Transverse colon (tissue), 4 donors: ENCODE data around the gene MTHFD1L.

Source experiments
- CTCF ChIP-seq, 5 experiments: fragments of 200-600 bp in 3 of 5; fragments of 450-650 bp in 2 of 5; sonication (generic) in 3 of 5; IDR thresholded peaks; 1 replicate in 2 of 5; 2 replicates in 3 of 5; pipeline ENCODE4 v1.5.1; 2016 to 2017; ENCODE audit warnings: antibody characterized with exemption in 5 of 5, inconsistent platforms in 3 of 5, mild to moderate bottlenecking in 2 of 5, moderate library complexity in 1 of 5
- EP300 ChIP-seq: sonication (generic); formaldehyde crosslinking; IDR thresholded peaks from one replicate; pipeline ENCODE4 v1.6.1; 2017; ENCODE audit warnings: antibody characterized with exemption, low read depth
- POLR2A ChIP-seq: fragments of 450-650 bp; IDR thresholded peaks from one replicate; pipeline ENCODE4 v1.6.1; 2016; ENCODE audit warnings: antibody characterized with exemption, mild to moderate bottlenecking, moderate library complexity
- POLR2AphosphoS5 ChIP-seq, 3 donors: sonication (generic); formaldehyde crosslinking; IDR thresholded peaks; one replicate each; pipeline ENCODE4 v1.6.1; 2016; ENCODE audit warnings: antibody characterized with exemption in 3 of 3

GRCh38 chr6:151136141-151136755, 270.7 kb downstream of the MTHFD1L start:
- TF ChIP-seq POLR2A: no peak
- TF ChIP-seq EP300: no peak
- TF ChIP-seq CTCF (IDR thresholded peaks at IDR 0.05): no peak
- no peak for TF ChIP-seq POLR2AphosphoS5 (IDR thresholded peaks at IDR 0.05)
